ENCODE data around the gene LOXL1.

- TF ChIP-seq CTCF (IDR thresholded peaks at IDR 0.05) = no peak
- no peak for TF ChIP-seq EZH2 (IDR thresholded peaks at IDR 0.05; ENCODE audit: borderline replicate concordance, insufficient read depth, low read depth, low read length, poor library complexity, severe bottlenecking)
Measured at GRCh38 chr15:73946046-73946721, 19.9 kb downstream of the LOXL1 start.

Measured in B cell (primary cell).